Uterus (tissue), 2 donors: ENCODE measurements around the gene PCDH17.

Experiments used
- CTCF ChIP-seq, 4 experiments: fragments of 200-600 bp in 2 of 4; fragments of 450-650 bp in 2 of 4; sonication (generic) in 2 of 4; IDR thresholded peaks; one replicate each; pipeline ENCODE4 v1.5.1; 2016 to 2019; ENCODE audit warnings: antibody characterized with exemption in 4 of 4, mild to moderate bottlenecking in 2 of 4, moderate library complexity in 1 of 4
- POLR2A ChIP-seq, 2 donors: fragments of 450-650 bp; IDR thresholded peaks; one replicate each; pipeline ENCODE4 v1.6.1; 2016; ENCODE audit warnings: antibody characterized with exemption in 2 of 2, mild to moderate bottlenecking in 1 of 2, moderate library complexity in 1 of 2

DNA sequence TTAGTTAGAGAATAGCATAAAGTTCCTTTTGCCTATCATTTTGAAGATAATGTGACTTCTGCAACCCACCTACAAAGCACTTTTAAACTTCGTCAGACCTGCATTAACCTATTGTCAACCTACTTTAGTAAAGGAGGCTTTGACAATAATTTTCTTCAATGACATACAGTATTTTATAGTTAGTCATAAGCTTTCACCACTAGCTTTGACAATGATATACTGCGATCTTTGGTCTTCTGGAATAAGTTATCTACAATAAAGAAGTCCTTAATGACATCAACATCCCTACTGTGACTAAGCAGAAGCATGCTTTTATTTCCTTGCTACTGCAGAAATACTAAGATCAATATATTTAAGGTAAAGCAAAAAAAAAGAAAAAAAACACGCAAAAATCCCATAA, 9.5 kb downstream of the PCDH17 start:
- TF ChIP-seq CTCF (IDR thresholded peaks at IDR 0.05): no peak
- no peak for TF ChIP-seq POLR2A (IDR thresholded peaks at IDR 0.05)
